ENCODE data around the gene CD300A. TPM values are rescaled to one million over a fixed set of nuclear protein-coding genes. Genes with fewer than 3 reads are reported as not detected.
"Not testable (repeated sequence)": the region's sequence is repeated elsewhere in the genome, so short reads cannot be mapped to it uniquely, and the experiment has no call there.

Gene CD300A
- total RNA-seq, 4 donors from 2014 or later, result 1.4 to 2.5 TPM; not detected in 2

DNA sequence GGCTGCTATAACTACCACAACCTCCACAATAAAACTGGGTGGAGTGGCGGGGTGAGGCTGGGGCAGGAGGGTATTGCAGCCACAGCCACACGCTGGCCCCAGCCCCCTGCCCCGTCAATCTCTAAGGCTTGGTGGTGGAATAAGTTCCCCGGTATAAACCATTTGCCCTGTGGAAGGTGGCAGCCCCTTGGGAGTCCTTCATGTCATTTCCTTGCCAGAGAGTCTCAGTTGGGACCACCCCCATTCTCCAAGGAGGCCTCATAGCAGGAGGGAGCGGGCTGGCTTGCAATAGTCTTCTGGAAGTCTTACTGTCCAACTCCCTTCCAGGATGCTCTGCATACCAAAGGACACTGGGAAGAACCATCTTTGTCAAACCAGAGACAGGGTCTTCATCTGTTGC, 19.4 kb downstream of the CD300A start:
- TF ChIP-seq, protein P1, sequence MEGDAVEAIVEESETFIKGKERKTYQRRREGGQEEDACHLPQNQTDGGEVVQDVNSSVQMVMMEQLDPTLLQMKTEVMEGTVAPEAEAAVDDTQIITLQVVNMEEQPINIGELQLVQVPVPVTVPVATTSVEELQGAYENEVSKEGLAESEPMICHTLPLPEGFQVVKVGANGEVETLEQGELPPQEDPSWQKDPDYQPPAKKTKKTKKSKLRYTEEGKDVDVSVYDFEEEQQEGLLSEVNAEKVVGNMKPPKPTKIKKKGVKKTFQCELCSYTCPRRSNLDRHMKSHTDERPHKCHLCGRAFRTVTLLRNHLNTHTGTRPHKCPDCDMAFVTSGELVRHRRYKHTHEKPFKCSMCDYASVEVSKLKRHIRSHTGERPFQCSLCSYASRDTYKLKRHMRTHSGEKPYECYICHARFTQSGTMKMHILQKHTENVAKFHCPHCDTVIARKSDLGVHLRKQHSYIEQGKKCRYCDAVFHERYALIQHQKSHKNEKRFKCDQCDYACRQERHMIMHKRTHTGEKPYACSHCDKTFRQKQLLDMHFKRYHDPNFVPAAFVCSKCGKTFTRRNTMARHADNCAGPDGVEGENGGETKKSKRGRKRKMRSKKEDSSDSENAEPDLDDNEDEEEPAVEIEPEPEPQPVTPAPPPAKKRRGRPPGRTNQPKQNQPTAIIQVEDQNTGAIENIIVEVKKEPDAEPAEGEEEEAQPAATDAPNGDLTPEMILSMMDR (IDR thresholded peaks at IDR 0.05 in 4 of 5, conservative IDR thresholded peaks at IDR 0.05 in 1 of 5), result no peak
- TF ChIP-seq POLR2A (IDR thresholded peaks at IDR 0.05), result no peak
- DNase-seq, result no peak
- in situ Hi-C loops (cut with MboI; ENCODE audit: low sequenced_read_pairs in 4 of 4), result loop anchor here in 1 of 4 donors (25.0 kb wide), 1 partner anchor 274 kb away; the partner anchor contains the start of genes RPL38 and TTYH2
- intact Hi-C loops (cut with DNase I; ENCODE audit: low total_unique reads), result no loop called here
- peaks cover 13 to 14% of the 10 kb centered on the region in 2 donors for H3K4me1 ChIP-seq
- H3K4me3 ChIP-seq, result no peak overlapping the region
- H3K9me3 ChIP-seq, result no peaks in the 10 kb centered on the region
- ATAC-seq, result peak in 1 of 2 donors; percentile 9
- peak overlapping the region; percentile 78 to 80 (median 79) for H3K27ac ChIP-seq
- no peaks in the 10 kb centered on the region for H3K27me3 ChIP-seq
- H3K36me3 ChIP-seq, result no peaks in the 10 kb centered on the region

DNA sequence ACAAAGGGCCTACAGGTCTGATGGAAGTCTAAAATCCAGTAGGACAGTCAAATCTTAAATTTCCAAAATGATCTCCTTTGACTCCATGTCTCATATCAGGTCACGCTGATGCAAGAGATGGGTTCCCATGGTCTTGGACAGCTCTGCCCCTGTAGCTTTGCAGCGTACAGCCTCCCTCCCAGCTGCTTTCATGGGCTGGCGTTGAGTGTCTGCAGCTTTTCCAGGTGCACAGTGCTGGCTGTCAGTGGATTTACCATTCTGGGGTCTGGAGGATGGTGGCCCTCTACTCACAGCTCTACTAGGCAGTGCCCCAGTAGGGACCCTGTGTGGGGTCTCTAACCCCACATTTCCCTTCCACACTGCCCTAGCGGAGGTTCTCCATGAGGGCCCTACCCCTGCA, 21.8 kb downstream of the CD300A start:
- H3K27ac ChIP-seq; H3K4me3 ChIP-seq; intact Hi-C loops (cut with DNase I; ENCODE audit: low total_unique reads); ATAC-seq; H3K27me3 ChIP-seq; DNase-seq; H3K36me3 ChIP-seq; H3K9me3 ChIP-seq: not testable (repeated sequence)
- H3K4me1 ChIP-seq, result peaks cover 18 to 25% of the 10 kb centered on the region in 2 donors
- in situ Hi-C loops (cut with MboI; ENCODE audit: low sequenced_read_pairs in 4 of 4), result loop anchor here in 1 of 4 donors (25.0 kb wide), 1 partner anchor 276 kb away; the partner anchor contains the start of genes RPL38 and TTYH2

DNA sequence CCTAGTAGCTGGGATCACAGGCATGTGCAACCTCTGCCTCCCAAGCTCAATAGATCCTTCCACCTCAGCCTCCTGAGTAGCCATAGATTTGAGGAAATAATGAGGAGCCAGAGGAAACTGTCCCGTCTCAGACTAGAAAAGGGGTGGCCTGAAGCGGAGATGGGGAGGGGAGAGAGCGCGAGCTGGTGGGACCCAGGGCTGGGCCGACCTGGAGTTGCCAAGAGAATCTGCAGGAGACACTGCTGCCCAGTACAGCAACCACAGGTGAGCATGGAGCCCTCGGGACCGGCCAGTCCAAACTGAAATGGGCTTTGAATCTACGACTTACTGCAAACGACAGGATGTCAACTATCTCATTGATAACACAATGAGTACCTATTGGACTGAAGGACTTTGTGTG, 24.3 kb downstream of the CD300A start:
- no peaks in the 10 kb centered on the region for H3K27me3 ChIP-seq
- intact Hi-C loops (cut with DNase I; ENCODE audit: low total_unique reads), result loop anchor here (5.0 kb wide), 1 partner anchor 42 kb away; the partner anchor contains the start of gene CD300LB

DNA sequence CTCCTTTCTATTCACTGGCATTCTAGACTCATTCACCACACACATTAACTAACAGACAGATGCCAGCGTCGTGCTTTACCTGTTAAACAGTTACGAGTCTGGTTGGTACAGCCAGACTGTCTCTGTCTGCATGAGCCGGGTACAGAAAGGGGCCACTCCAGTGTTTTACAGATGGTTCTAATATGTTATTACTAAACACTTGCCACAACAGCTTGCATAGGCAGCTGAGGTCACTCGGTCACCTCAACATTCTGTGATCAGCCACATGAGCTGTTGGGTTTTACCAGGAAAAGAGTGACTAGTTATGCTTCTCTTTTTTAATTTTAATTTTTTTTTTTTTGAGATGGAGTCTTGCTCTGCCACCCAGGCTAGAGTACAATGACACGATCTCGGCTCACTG, 25.2 kb downstream of the CD300A start:
- ATAC-seq, result no peak
- TF ChIP-seq, protein P1 (IDR thresholded peaks at IDR 0.05 in 4 of 5, conservative IDR thresholded peaks at IDR 0.05 in 1 of 5), result no peak
- no peak for TF ChIP-seq POLR2A (IDR thresholded peaks at IDR 0.05)
- intact Hi-C loops (cut with DNase I; ENCODE audit: low total_unique reads) (loop anchor here (2.0 to 5.0 kb wide), 2 partner anchors 35 to 41 kb away; partner anchors contain the start of gene CD300LB), in situ Hi-C loops (cut with MboI; ENCODE audit: low sequenced_read_pairs in 4 of 4) (loop anchor here in 3 of 4 donors (10.0 to 25.0 kb wide), 2 partner anchors 117 to 279 kb away; partner anchors contain the start of genes RPL38 (in 1 of the 3) and TTYH2 (in 1 of the 3))
- H3K27ac ChIP-seq, result peak overlapping the region in 1 of 4 donors; percentile 24
- DNase-seq, result no peak
- no peaks in the 10 kb centered on the region for H3K27me3 ChIP-seq
- no peak overlapping the region for H3K4me3 ChIP-seq
- H3K36me3 ChIP-seq, result no peaks in the 10 kb centered on the region
- peaks cover 4 to 15% of the 10 kb centered on the region in 2 donors for H3K4me1 ChIP-seq
- no peaks in the 10 kb centered on the region for H3K9me3 ChIP-seq

More for the DNA sequence above, 24.3 kb downstream of the CD300A start:
- in situ Hi-C loops (cut with MboI; ENCODE audit: low sequenced_read_pairs in 4 of 4), result loop anchor here in 3 of 4 donors (10.0 to 25.0 kb wide), 2 partner anchors 116 to 278 kb away; partner anchors contain the start of genes RPL38 (in 1 of the 3) and TTYH2 (in 1 of the 3)
- Histone ChIP-seq H3K27ac (no peak overlapping the region), H3K36me3 (no peaks in the 10 kb centered on the region), H3K9me3 (no peaks in the 10 kb centered on the region), H3K4me1 (peaks cover 4 to 22% of the 10 kb centered on the region in 2 donors), H3K4me3 (no peak overlapping the region)
- TF ChIP-seq, protein P1 (IDR thresholded peaks at IDR 0.05 in 4 of 5, conservative IDR thresholded peaks at IDR 0.05 in 1 of 5), result no peak
- no peak for TF ChIP-seq POLR2A (IDR thresholded peaks at IDR 0.05)
- DNase-seq, result no peak
- no peak for ATAC-seq

DNA sequence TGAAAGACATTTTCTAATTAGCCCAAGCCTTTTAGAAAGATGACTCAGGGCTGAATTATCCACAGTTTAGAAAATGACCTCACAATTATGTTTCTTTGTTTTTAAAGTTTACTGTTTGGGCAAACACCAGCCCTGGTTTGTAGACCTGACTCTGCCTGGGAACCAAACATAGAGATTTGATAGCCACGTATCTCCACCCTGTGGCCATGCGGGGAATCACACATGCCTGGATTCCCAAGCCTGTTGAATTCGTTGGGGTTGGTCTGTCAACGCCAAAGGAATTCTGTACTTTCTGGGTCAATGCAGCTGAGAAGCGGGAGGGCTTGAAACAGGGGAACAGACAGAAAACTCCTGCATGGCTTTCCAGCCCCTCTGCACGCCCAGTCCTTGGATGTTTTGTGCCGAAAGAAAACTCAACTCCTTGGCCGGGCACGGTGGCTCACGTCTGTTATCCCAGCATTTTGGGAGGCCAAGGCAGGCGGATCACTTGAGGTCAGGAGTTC, 26.9 kb downstream of the CD300A start:
- Histone ChIP-seq H3K4me1 (peaks cover 4 to 12% of the 10 kb centered on the region in 2 donors), H3K36me3 (no peaks in the 10 kb centered on the region), H3K27me3 (no peaks in the 10 kb centered on the region), H3K27ac (no peak overlapping the region), H3K4me3 (no peak overlapping the region), H3K9me3 (no peaks in the 10 kb centered on the region)
- TF ChIP-seq, protein P1 (IDR thresholded peaks at IDR 0.05 in 4 of 5, conservative IDR thresholded peaks at IDR 0.05 in 1 of 5), result peak; percentile 84 to 92 (median 89)
- TF ChIP-seq POLR2A (IDR thresholded peaks at IDR 0.05), result no peak
- intact Hi-C loops (cut with DNase I; ENCODE audit: low total_unique reads) (loop anchor here (1.0 to 5.0 kb wide), 4 partner anchors 37 to 125 kb away; partner anchors contain the start of gene CD300LB), in situ Hi-C loops (cut with MboI; ENCODE audit: low sequenced_read_pairs in 4 of 4) (loop anchor here in 3 of 4 donors (10.0 to 25.0 kb wide), 2 partner anchors 119 to 281 kb away; partner anchors contain the start of genes RPL38 (in 1 of the 3) and TTYH2 (in 1 of the 3))
- ATAC-seq (peak; percentile 95 to 97), DNase-seq (peak; percentile 34 to 62)
